GM18517 (cell line): ENCODE measurements around the gene MPZ.
"Not testable (repeated sequence)": the region's sequence is repeated elsewhere in the genome, so short reads cannot be mapped to it uniquely, and the experiment has no call there.

Source experiments
- ATAC-seq: cut with Tn5 transposase; IDR thresholded peaks from one replicate; pipeline ENCODE4 v1.9.1; 2021; ENCODE audit warnings: mild to moderate bottlenecking, moderate library complexity; ENCODE audit not compliant: unreplicated experiment

Gene MPZ

GRCh38 chr1:161309868-161310267 lies at the start of gene MPZ:
TSS of gene MPZ (minus strand) at chr1:161309968. CDS start at chr1:161309905, 63 bp downstream.
- no peak for ATAC-seq

GRCh38 chr1:161359291-161359690 lies 49.5 kb upstream of the MPZ start:
- no peak for ATAC-seq

GRCh38 chr1:161357073-161357472 lies 47.3 kb upstream of the MPZ start:
- ATAC-seq: no peak

GRCh38 chr1:161351482-161351881 lies 41.7 kb upstream of the MPZ start:
- ATAC-seq: no peak

GRCh38 chr1:161350671-161351070 lies 40.9 kb upstream of the MPZ start:
- no peak for ATAC-seq

- ATAC-seq: no peak
Observed at GRCh38 chr1:161342821-161343220, 33.1 kb upstream of the MPZ start.

- no peak for ATAC-seq
Observed at GRCh38 chr1:161342177-161342576, 32.4 kb upstream of the MPZ start.

GRCh38 chr1:161335796-161336195 lies 26.0 kb upstream of the MPZ start:
- ATAC-seq: no peak

GRCh38 chr1:161333166-161333565 lies 23.4 kb upstream of the MPZ start:
- no peak for ATAC-seq

GRCh38 chr1:161330346-161330745 lies 20.6 kb upstream of the MPZ start:
- ATAC-seq: no peak

- no peak for ATAC-seq
Observed at GRCh38 chr1:161324020-161324419, 14.3 kb upstream of the MPZ start.

GRCh38 chr1:161315841-161316674 lies 6.3 kb upstream of the MPZ start:
- not testable (repeated sequence) for ATAC-seq

- peak; percentile 92 for ATAC-seq
Observed at GRCh38 chr1:161314201-161314981, 4.6 kb upstream of the MPZ start, which contains the start of gene SDHC. TSS of gene SDHC (plus strand) at chr1:161314381. CDS start at chr1:161314406, 25 bp downstream.

GRCh38 chr1:161313554-161314200 lies 3.9 kb upstream of the MPZ start:
- peak; percentile 11 for ATAC-seq

GRCh38 chr1:161311595-161312181 lies 1.9 kb upstream of the MPZ start:
- ATAC-seq: no peak

- ATAC-seq: no peak
Observed at GRCh38 chr1:161307892-161308638, 1.7 kb downstream of the MPZ start.

- ATAC-seq: no peak
Observed at GRCh38 chr1:161307230-161307768, 2.5 kb downstream of the MPZ start.

- peak; percentile 63 for ATAC-seq
Observed at GRCh38 chr1:161305867-161306519, 3.8 kb downstream of the MPZ start.
